NCI-H524 (cell line): ENCODE measurements around the gene PRR33.

ENCODE experiments used
- DNase-seq, 2 experiments: peaks; one replicate each; lab custom pipeline; 2025; lab: John Stamatoyannopoulos, UW

The PRR33 gene

GRCh38 chr11:1847926-1848639 lies 43.6 kb downstream of the PRR33 start:
- DNase-seq = no peak

GRCh38 chr11:1847006-1847735 lies 44.5 kb downstream of the PRR33 start:
- no peak for DNase-seq

GRCh38 chr11:1846453-1846932 lies 45.2 kb downstream of the PRR33 start:
- no peak for DNase-seq

GRCh38 chr11:1845561-1846452 lies 45.9 kb downstream of the PRR33 start:
- no peak for DNase-seq

GRCh38 chr11:1845095-1845429 lies 46.6 kb downstream of the PRR33 start:
- no peak for DNase-seq

- no peak for DNase-seq
Observed at GRCh38 chr11:1844221-1845094, 47.2 kb downstream of the PRR33 start.

- DNase-seq = no peak
Observed at GRCh38 chr11:1843796-1844195, 47.9 kb downstream of the PRR33 start.

GRCh38 chr11:1843098-1843473 lies 48.6 kb downstream of the PRR33 start:
- no peak for DNase-seq

- DNase-seq = no peak
Observed at GRCh38 chr11:1842149-1843097, 49.3 kb downstream of the PRR33 start.

- no peak for DNase-seq
Observed at GRCh38 chr11:1841511-1842148, 50.1 kb downstream of the PRR33 start.

- DNase-seq = no peak
Observed at GRCh38 chr11:1840780-1841480, 50.8 kb downstream of the PRR33 start.

- no peak for DNase-seq
Observed at GRCh38 chr11:1839924-1840779, 51.5 kb downstream of the PRR33 start.

- DNase-seq = no peak
Observed at GRCh38 chr11:1839204-1839923, 52.3 kb downstream of the PRR33 start.

- DNase-seq = no peak
Observed at GRCh38 chr11:1838426-1839144, 53.1 kb downstream of the PRR33 start, which contains the start of gene TNNI2. Gene TNNI2, plus strand, starts transcription at chr11:1838981. Its CDS starts 716 bp downstream, at chr11:1839697.
